Mesenchymal stem cell (in vitro differentiated cells and primary cell): Measurements from ENCODE around the gene TMEM182.

Source experiments
- DNase-seq: peaks from one replicate; pipeline ENCODE4 v3.0.0-alpha.2; 2013
- H2AFZ ChIP-seq: one replicate; pipeline ENCODE4 v1.6.1; 2013; ENCODE audit warnings: low read depth, mild to moderate bottlenecking, control low read depth, inconsistent platforms, low read length, moderate library complexity
- H2AK5ac ChIP-seq: 2 replicates; pipeline ENCODE4 v1.6.1; 2013; ENCODE audit warnings: low read length, moderate library complexity, mild to moderate bottlenecking, inconsistent platforms; ENCODE audit not compliant: severe bottlenecking
- H2BK120ac ChIP-seq: one replicate; pipeline ENCODE4 v1.6.1; 2013; ENCODE audit warnings: low read depth, mild to moderate bottlenecking, inconsistent platforms, low read length, moderate library complexity
- H2BK12ac ChIP-seq, 2 experiments: one replicate each; pipeline ENCODE4 v1.6.1; 2013; ENCODE audit warnings: inconsistent platforms in 2 of 2, low read length in 2 of 2, mild to moderate bottlenecking in 2 of 2, moderate library complexity in 2 of 2, control low read depth in 1 of 2
- H2BK15ac ChIP-seq: one replicate; pipeline ENCODE4 v1.6.1; 2013; ENCODE audit warnings: mild to moderate bottlenecking, low read depth, inconsistent platforms; ENCODE audit not compliant: poor library complexity, severe bottlenecking
- H2BK5ac ChIP-seq: 2 replicates; pipeline ENCODE4 v1.6.1; 2013; ENCODE audit warnings: low read depth, mild to moderate bottlenecking, low read length, control low read depth, inconsistent platforms; ENCODE audit not compliant: poor library complexity, severe bottlenecking
- H3K14ac ChIP-seq, 2 experiments: one replicate each; pipeline ENCODE4 v1.6.1; 2013; ENCODE audit warnings: inconsistent platforms in 2 of 2, low read length in 2 of 2, control low read depth in 1 of 2, mild to moderate bottlenecking in 1 of 2, moderate library complexity in 1 of 2
- H3K18ac ChIP-seq, 2 experiments: one replicate each; pipeline ENCODE4 v1.6.1; 2013; ENCODE audit warnings: inconsistent platforms in 2 of 2, low read length in 2 of 2, control low read depth in 1 of 2, low read depth in 1 of 2, mild to moderate bottlenecking in 1 of 2
- H3K23ac ChIP-seq, 2 experiments: one replicate each; pipeline ENCODE4 v1.6.1; 2013; ENCODE audit warnings: inconsistent platforms in 2 of 2, low read length in 2 of 2, mild to moderate bottlenecking in 2 of 2, moderate library complexity in 2 of 2, control low read depth in 1 of 2
- H3K27ac ChIP-seq: 2 replicates; pipeline ENCODE4 v1.5.1; 2013; ENCODE audit warnings: mild to moderate bottlenecking, moderate library complexity, low read length, control low read depth, inconsistent platforms; ENCODE audit not compliant: poor library complexity, severe bottlenecking
- H3K27me3 ChIP-seq, 2 experiments: 2 replicates each; pipeline versions ENCODE4 v1.6.1 to v1.7.0; 2013; ENCODE audit warnings: low read length in 2 of 2, mild to moderate bottlenecking in 2 of 2, moderate library complexity in 2 of 2, control low read depth in 1 of 2, inconsistent platforms in 1 of 2; ENCODE audit not compliant: control insufficient read depth in 1 of 2, insufficient read depth in 1 of 2
- H3K36me3 ChIP-seq, 2 experiments: 2 replicates each; pipeline versions ENCODE4 v1.6.1 to v1.7.0; 2013; ENCODE audit warnings: low read length in 2 of 2, control low read depth in 1 of 2, inconsistent platforms in 1 of 2, low read depth in 1 of 2, mild to moderate bottlenecking in 1 of 2; ENCODE audit not compliant: insufficient read depth in 2 of 2, control insufficient read depth in 1 of 2
- H3K4ac ChIP-seq, 2 experiments: one replicate each; pipeline ENCODE4 v1.6.1; 2013; ENCODE audit warnings: inconsistent platforms in 2 of 2, low read length in 2 of 2, mild to moderate bottlenecking in 2 of 2, moderate library complexity in 2 of 2, control low read depth in 1 of 2, low read depth in 1 of 2
- H3K4me1 ChIP-seq: 2 replicates; pipeline ENCODE4 v1.6.1; 2013; ENCODE audit warnings: low read depth, low read length, control low read depth; ENCODE audit not compliant: control insufficient read depth, insufficient read depth
- H3K4me2 ChIP-seq: 2 replicates; pipeline ENCODE4 v1.6.1; 2013; ENCODE audit warnings: low read length, mild to moderate bottlenecking, inconsistent platforms; ENCODE audit not compliant: poor library complexity, severe bottlenecking
- H3K4me3 ChIP-seq, 2 experiments: 2 replicates each; pipeline versions ENCODE4 v1.5.1 to v1.7.0; 2013; ENCODE audit warnings: low read length in 2 of 2, mild to moderate bottlenecking in 2 of 2, control low read depth in 1 of 2, low read depth in 1 of 2; ENCODE audit not compliant: insufficient read depth in 1 of 2
- H3K79me1 ChIP-seq: replicated peaks from 2 replicates; pipeline ENCODE4 v1.6.1; 2013; ENCODE audit warnings: mild to moderate bottlenecking, control low read depth, low read length, inconsistent platforms; ENCODE audit not compliant: poor library complexity, severe bottlenecking
- H3K9ac ChIP-seq: 2 replicates; pipeline ENCODE4 v1.7.0; 2013; ENCODE audit warnings: mild to moderate bottlenecking, low read length, moderate library complexity
- H3K9me3 ChIP-seq: 2 replicates; pipeline ENCODE4 v1.7.0; 2013; ENCODE audit warnings: mild to moderate bottlenecking, low read length; ENCODE audit not compliant: control insufficient read depth
- H4K8ac ChIP-seq: one replicate; pipeline ENCODE4 v1.6.1; 2013; ENCODE audit warnings: inconsistent platforms, mild to moderate bottlenecking, low read length, moderate library complexity
- H4K91ac ChIP-seq: one replicate; pipeline ENCODE4 v1.6.1; 2013; ENCODE audit warnings: mild to moderate bottlenecking, low read length, inconsistent platforms
- WGBS: methylation state at CpG from one replicate; pipeline ENCODE4 v1.1.7; 2013; ENCODE audit warnings: mixed read lengths; 5-methylcytosine and 5-hydroxymethylcytosine counted together

Gene TMEM182

DNA sequence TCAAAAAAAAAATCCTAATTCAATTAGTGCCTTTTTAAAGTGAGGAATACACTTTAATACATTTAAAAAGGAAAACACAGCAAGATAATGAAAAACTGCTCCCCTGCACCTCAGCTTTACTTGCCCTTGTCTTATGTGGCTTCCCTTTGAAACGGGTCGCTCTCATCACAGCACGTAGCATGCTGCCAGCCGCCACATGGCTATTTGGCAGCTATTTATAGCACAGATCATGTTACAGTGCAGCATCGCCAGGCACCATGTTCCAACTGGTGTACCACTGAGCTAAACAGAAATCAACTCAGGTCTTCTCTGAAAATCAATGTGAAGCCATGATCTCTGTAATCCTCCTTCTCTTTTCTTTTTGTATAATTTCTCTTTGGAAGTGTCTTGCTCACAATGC lies 65.1 kb downstream of the TMEM182 start:
- no peak overlapping the region for H3K23ac ChIP-seq
- no peaks in the 10 kb centered on the region for H3K36me3 ChIP-seq
- no peak overlapping the region for H2BK15ac ChIP-seq
- peak; percentile 8 for DNase-seq
- H3K27me3 ChIP-seq = no peaks in the 10 kb centered on the region
- no peak overlapping the region for H4K91ac ChIP-seq
- no peak overlapping the region for H2AFZ ChIP-seq
- WGBS = 29% methylated on average over 5 of the region's 5 CpGs
- H3K14ac ChIP-seq = peak overlapping the region in 1 of 2 experiments; percentile 53
- no peak overlapping the region for H4K8ac ChIP-seq
- H2BK12ac ChIP-seq = no peak overlapping the region
- H3K18ac ChIP-seq = no peak overlapping the region
- no peaks in the 10 kb centered on the region for H3K79me1 ChIP-seq
- peak overlapping the region; percentile 20 for H3K4me2 ChIP-seq
- no peak overlapping the region for H2BK5ac ChIP-seq
- no peak overlapping the region for H3K4ac ChIP-seq
- no peaks in the 10 kb centered on the region for H3K9me3 ChIP-seq
- H2BK120ac ChIP-seq = no peak overlapping the region
- no peak overlapping the region for H3K9ac ChIP-seq
- H2AK5ac ChIP-seq = no peak overlapping the region
- no peak overlapping the region for H3K4me3 ChIP-seq
- H3K27ac ChIP-seq = no peak overlapping the region
- H3K4me1 ChIP-seq = peaks cover 2% of the 10 kb centered on the region

DNA sequence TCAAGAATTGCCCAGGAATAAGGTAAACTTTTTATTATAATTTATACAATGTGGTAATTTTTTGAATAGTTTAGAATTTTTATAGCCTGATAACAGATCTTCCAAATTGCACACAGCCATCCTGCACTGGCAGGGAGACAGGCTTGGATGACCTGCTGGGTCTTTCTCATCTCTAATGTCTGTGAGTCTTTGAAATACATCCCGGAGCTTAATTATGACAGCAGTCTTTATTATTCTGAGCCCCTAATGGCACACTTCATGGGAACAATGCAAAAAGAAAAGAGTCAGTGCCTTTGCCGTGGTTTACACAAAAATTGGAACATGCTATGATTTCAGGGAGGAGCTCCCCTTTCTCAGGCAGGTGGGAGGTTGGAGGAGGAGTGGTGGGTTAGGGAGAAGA lies 71.0 kb downstream of the TMEM182 start:
- no peak overlapping the region for H3K4ac ChIP-seq
- H3K79me1 ChIP-seq = no peaks in the 10 kb centered on the region
- H3K27me3 ChIP-seq = peaks cover 0 to 5% of the 10 kb centered on the region in 2 experiments
- no peak overlapping the region for H2BK12ac ChIP-seq
- no peak overlapping the region for H2AFZ ChIP-seq
- H3K23ac ChIP-seq = no peak overlapping the region
- no peak overlapping the region for H2BK120ac ChIP-seq
- H3K27ac ChIP-seq = no peak overlapping the region
- H4K91ac ChIP-seq = no peak overlapping the region
- no peak overlapping the region for H3K4me3 ChIP-seq
- no peak overlapping the region for H3K18ac ChIP-seq
- no peak overlapping the region for H3K4me2 ChIP-seq
- H2AK5ac ChIP-seq = no peak overlapping the region
- H3K14ac ChIP-seq = no peak overlapping the region
- no peak for DNase-seq
- H3K4me1 ChIP-seq = no peaks in the 10 kb centered on the region
- WGBS = 81% methylated on average over 2 of the region's 2 CpGs
- H3K9me3 ChIP-seq = no peaks in the 10 kb centered on the region
- H2BK5ac ChIP-seq = no peak overlapping the region
- no peaks in the 10 kb centered on the region for H3K36me3 ChIP-seq
- no peak overlapping the region for H3K9ac ChIP-seq
- H4K8ac ChIP-seq = no peak overlapping the region
- H2BK15ac ChIP-seq = no peak overlapping the region

DNA sequence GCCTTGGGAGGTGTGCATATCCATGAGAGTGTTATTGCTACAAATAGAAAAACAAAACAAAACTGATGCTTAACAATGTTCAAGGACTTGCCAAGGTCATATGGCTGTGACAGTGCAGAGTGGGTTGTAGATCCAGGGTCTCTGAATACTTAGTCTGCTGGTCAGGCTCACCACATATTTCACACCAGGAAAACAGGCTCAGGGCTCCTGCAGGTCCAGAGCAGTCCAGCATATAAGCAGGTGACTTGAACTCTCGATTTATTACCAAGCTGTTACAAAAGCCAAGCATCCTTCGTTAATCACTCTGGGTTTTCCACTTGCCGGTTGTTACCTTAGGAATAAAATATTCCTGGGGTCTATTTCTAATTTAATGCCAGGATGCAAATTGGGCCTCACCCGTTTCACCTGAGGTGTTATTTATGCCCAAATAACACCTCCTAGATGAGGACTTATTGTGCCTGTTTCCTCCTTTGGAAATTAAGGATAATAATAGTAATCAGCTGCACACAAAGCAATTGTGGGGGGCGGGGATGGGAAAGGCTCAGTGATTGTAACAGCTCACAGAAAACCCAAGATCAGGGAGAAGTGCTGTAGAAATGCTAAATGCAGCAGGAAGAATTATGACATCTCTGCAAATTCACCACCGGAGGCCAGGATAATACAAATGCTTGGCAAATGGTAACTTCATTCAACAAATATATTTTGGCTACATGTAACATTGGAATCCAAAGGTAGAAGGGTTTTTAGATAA lies 72.9 kb downstream of the TMEM182 start:
- H3K9ac ChIP-seq = no peak overlapping the region
- no peak overlapping the region for H3K27ac ChIP-seq
- H4K8ac ChIP-seq = no peak overlapping the region
- peaks cover 0 to 6% of the 10 kb centered on the region in 2 experiments for H3K27me3 ChIP-seq
- no peak overlapping the region for H3K4me3 ChIP-seq
- no peak overlapping the region for H2BK12ac ChIP-seq
- H3K14ac ChIP-seq = no peak overlapping the region
- WGBS = 85% methylated on average over 4 of the region's 6 CpGs
- H3K4me2 ChIP-seq = no peak overlapping the region
- H2AK5ac ChIP-seq = no peak overlapping the region
- H2BK15ac ChIP-seq = no peak overlapping the region
- H3K4me1 ChIP-seq = no peaks in the 10 kb centered on the region
- no peaks in the 10 kb centered on the region for H3K79me1 ChIP-seq
- no peaks in the 10 kb centered on the region for H3K9me3 ChIP-seq
- no peak overlapping the region for H3K23ac ChIP-seq
- no peak overlapping the region for H3K4ac ChIP-seq
- H3K18ac ChIP-seq = no peak overlapping the region
- no peak overlapping the region for H2BK5ac ChIP-seq
- H4K91ac ChIP-seq = no peak overlapping the region
- no peak overlapping the region for H2AFZ ChIP-seq
- no peak overlapping the region for H2BK120ac ChIP-seq
- H3K36me3 ChIP-seq = no peaks in the 10 kb centered on the region
- no peak for DNase-seq

DNA sequence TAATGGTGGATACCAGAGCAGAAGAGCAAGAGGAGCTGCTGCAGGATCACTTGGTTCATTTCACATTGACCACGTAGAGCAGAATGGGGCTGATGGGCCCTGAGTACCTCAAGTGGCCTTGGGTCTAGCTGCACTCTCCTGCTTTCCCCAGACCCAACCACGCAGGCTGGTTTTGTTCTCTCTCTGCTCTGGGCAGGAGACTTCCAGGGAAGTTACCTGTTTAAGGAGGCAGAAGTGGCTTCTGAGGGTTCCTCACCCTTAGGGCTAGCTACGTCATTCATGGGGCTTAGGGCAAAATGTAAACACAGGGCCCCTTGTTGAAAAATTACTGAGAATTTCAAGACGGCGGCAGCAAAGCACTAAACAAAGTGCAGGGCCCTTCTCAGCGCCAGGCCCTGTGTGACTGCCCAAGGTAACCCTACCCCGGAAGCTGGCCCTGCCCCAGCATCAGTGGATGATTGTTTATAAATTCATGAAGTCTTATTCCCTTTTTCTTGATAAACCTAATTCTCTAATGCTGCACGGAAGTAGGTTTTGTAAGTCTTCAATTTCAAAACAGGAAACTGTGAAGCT lies 75.9 kb downstream of the TMEM182 start:
- Histone ChIP-seq H3K18ac (no peak overlapping the region), H3K23ac (no peak overlapping the region), H3K14ac (no peak overlapping the region), H3K4me3 (no peak overlapping the region), H3K27ac (no peak overlapping the region), H3K36me3 (no peaks in the 10 kb centered on the region), H2BK15ac (no peak overlapping the region), H2AFZ (no peak overlapping the region), H2BK120ac (no peak overlapping the region), H3K79me1 (no peaks in the 10 kb centered on the region), H3K9me3 (no peaks in the 10 kb centered on the region), H4K8ac (no peak overlapping the region), H3K27me3 (peaks cover 0 to 15% of the 10 kb centered on the region in 2 experiments), H3K9ac (no peak overlapping the region), H2BK12ac (no peak overlapping the region), H3K4ac (no peak overlapping the region), H3K4me1 (peaks cover 2% of the 10 kb centered on the region), H2AK5ac (no peak overlapping the region), H4K91ac (no peak overlapping the region), H2BK5ac (no peak overlapping the region), H3K4me2 (no peak overlapping the region)
- no peak for DNase-seq
- 84% methylated on average over 7 of the region's 8 CpGs for WGBS
